Left forelimb (tissue), 1 donor: ENCODE data around the gene ITGB2.
"Not testable (repeated sequence)": the region's sequence is repeated elsewhere in the genome, so short reads cannot be mapped to it uniquely, and the experiment has no call there.

Experiments used
- DNase-seq: peaks from one replicate; pipeline ENCODE4 v3.0.0-alpha.2; 2018; ENCODE audit warnings: low spot score

The ITGB2 gene

GRCh38 chr21:44940116-44940631, 19.5 kb upstream of the ITGB2 start:
- peak; percentile 38 for DNase-seq

GRCh38 chr21:44939532-44940115, 18.9 kb upstream of the ITGB2 start, which contains the start of gene SLX9:
TSS of gene SLX9 (plus strand) at chr21:44940029. CDS start at chr21:44940058, 29 bp downstream.
- DNase-seq = peak; percentile 89

DNA sequence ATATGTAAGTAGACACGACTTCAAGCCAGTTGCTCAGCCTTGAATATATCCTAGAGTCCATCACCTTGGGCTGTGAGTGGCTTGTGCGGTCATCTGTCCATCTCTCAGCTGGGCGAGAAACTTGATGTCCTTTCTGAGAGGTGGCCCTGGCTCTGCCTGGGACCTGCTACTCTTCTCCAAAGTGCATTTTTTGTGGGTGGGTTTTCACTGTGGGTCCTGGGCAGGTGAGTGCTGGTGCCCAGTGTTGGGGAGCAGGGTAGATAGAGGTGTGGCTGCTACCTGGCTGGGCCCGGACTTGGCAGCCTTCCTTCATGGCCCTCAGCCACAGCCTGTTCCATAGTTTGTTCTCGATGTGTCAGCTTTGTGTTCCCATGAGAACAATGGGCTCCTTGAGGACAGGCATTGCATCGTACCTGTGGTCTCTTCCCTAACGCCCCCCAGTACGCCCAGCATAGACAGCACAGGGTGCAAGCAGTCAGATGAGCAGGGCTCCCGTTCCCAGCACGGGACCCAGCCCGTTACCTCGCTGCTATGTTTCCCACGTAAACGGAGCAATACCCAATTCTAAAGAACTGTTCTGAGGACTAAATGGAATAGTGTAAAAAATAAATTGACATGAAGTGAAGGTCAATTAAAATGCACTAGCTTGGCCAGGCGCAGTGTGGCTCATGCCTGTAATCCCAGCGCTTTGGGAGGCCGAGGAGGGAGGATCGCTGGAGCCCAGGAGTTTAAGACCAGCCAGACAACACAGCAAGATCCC, 18.3 kb upstream of the ITGB2 start:
- DNase-seq = peak; percentile 52

DNA sequence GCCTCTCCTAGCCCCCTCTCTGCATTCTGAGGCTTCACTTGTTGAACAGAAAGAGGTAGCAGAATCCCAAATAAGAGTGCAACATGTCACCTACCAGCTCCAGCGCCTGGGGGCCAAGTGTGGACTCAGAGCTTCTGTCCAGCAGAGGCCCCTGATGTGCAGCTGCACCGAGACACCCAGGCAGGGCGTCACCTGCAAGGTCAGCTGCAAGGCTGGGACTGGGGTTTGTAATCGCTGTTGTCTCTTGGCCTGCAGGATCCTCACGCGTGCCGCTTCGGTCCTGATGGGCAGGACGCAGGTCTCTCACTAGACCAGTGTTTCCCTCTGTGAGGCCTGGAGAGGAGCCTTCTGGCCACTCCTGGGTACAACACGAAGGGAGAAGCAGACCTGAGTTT, 14.8 kb upstream of the ITGB2 start:
- DNase-seq = no peak

DNA sequence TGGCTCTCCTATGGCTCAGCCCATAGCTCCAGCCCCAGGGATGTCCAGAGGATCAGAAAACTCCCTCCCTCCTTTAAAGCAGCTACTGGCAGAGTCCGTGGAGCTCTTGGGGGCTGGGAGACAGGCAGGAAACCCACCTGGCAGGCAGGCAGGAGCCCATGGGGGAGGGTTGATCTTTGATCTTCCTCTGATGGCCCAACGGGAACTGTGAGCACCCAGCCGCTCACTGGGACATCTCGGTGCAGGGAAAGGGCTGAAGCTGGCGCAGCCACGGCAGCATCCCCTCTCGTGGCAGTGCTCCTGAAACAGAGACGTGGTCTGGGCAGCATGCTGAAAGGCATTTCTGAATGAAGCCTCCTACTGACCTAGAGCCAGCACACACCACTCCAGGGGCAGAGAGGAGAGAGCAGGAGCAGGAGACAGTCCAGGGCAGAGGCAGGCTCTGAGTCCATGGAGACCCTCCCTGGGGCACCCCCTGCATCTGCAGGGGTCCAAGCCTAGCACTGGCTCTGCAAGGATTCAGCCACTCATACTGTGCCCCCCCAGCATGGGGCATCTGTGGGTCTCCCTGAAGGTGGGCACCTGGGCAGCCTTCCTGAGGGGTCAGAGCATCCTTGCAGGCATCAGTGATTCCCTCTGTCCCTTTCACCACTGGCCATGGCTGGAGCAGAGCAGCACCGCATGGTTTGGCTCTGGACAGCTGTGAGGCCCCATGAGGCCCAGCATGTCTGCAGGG, 14.3 kb upstream of the ITGB2 start:
- DNase-seq = no peak

- no peak for DNase-seq
Measured at GRCh38 chr21:44934276-44934675, 13.6 kb upstream of the ITGB2 start.

GRCh38 chr21:44933918-44934260, 13.2 kb upstream of the ITGB2 start:
- DNase-seq = no peak

- DNase-seq = no peak
Measured at GRCh38 chr21:44933199-44933917, 12.7 kb upstream of the ITGB2 start.

DNA sequence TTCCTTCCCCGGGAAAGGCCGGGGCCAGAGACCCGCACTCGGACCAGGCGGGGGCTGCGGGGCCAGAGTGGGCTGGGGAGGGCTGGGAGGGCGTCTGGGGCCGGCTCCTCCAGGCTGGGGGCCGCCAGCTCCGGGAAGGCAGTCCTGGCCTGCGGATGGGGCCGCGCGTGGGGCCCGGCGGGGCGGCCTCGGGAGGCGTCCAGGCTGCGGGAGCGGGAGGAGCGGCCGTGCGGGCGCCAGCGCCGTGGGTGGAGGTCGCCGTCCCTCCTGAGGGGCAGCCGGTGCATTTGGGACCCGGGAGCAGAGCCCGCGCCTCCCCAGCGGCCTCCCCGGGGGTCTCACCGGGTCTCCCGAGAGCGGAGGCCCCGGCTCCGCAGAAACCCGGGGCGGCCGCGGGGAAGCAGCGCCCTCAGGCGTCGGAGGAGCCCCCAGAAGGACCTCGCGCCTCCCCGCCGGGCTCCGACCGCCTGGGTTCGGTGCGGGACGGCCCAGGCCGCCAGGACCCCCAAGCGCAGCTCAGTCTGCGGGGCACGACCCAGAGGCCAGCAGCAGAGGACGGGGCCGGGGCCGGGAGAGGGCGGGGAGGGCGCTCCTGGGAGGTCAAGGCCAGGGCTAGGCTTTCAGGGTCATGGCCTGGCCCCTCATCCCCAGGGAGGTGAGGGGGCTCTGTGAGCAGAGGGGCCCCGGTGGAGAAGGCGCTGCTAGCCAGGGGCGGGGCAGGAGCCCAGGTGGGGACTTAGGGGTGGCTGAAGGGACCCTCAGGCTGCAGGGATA, 11.9 kb upstream of the ITGB2 start:
- DNase-seq = no peak

DNA sequence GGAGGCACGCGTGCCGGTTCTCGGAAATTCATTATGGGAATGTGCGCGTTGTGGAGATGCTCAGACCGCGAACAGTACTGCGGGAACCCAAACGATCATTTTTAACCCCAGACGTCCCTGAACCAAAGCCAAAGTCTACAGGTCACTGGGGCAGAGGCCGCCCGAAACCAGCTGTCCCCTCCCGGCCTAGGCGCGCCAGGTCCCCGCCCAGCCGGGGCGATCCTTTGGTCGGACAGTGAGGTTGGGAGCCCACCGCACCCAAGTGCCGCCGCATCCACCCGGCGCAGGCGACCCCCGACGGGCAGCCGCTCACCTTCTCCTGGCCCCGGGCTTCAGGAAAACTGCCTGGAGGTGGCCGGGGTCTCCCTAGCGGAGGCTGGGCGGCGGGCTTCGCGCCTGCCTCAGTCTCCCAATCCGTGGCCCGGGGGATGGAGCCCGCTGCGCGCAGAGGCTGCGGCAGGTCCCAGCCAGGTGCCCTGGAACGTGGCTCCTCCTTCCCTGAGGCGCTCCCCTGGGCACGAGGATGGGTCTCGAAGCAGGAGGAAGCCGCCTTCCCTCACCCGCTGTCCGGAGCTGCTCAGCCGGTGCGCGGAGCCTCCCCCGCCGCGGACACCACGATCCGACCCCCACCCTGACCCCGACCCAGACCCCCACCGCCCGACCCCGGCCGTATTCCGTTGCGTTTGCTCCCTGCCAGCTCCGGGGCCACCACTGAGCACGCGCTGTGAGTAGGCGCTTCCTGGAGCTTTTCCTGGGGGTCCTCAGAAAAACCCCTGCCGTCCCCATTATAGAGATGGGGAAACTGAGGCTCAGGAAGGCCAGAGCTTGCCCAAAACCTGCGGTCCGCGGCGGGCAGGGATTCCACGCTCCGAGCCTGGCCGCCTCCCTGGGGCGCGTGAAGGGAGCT, 11.1 kb upstream of the ITGB2 start:
- DNase-seq = no peak

DNA sequence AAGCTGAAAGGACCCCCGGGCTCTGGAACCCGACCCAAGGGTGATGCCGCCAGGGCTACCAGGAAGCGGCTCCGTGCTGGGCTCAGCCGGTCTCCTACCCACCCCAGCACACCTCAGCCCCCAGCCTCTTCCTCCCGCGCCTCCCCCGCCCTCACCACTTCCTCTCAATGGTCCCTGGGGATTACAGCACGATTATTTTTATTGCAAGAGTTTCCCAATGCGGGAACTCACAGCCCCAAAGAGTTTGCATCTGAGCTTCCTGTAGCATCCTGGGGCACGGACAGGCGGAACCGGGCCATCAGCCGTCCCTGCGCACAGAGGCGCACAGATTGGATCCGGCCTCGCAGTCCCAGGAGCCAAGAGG, 10.4 kb upstream of the ITGB2 start:
- no peak for DNase-seq

DNA sequence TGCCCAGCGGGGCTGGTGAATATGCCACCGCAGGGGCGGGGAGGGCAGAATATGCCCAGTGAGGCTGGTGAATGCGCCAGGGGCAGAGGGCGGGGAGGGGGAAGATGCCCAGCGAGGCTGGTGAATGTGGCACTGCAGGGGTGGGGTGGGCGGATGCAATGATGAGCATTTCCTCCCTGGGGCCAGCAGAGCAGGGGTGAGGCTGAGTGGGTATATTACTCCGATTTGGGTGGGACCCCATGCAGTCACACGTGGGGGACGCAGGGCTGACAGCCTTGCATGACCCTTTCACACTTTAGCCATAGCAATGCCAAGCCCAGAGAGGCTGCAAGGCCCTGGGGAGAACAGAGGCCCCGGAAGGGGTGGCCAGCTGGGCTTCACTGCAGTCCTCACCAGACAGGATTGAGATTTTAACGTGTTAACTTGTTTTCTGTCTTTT, 9.9 kb upstream of the ITGB2 start:
- no peak for DNase-seq

- DNase-seq = no peak
Measured at GRCh38 chr21:44929799-44930542, 9.3 kb upstream of the ITGB2 start.

GRCh38 chr21:44929242-44929798, 8.6 kb upstream of the ITGB2 start:
- DNase-seq = no peak

DNA sequence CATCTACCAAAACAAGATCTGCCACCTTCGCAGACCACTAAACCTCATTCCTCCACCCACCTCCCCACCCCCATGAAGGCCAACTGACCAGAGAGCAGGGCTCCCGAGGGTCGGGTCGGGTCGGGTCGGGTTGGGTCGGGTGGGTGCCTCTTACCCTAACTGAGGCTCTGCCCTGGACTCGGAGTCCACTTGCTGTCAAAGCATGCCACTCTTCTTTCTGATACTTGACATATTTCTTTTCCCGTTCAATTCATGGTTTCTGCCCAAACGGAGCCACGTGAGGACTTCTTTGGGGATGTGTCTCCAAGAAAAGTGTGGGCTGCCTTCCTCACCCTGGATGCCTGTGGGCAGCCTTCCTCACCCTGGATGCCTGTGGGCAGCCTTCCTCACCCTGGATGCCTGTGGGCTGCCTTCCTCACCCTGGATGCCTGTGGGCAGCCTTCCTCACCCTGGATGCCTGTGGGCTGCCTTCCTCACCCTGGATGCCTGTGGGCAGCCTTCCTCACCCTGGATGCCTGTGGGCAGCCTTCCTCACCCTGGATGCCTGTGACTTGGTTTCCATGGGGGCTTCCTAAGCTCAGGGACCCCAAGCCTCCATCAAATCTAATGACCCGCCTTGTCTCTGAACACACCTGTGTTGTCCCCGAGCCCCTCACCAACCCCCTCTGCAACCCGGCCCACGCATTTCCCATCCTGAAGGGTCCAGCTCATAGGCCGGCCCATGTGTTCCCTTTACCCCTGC, 8.0 kb upstream of the ITGB2 start:
- not testable (repeated sequence) for DNase-seq

GRCh38 chr21:44927587-44928461, 7.1 kb upstream of the ITGB2 start:
- DNase-seq = no peak

DNA sequence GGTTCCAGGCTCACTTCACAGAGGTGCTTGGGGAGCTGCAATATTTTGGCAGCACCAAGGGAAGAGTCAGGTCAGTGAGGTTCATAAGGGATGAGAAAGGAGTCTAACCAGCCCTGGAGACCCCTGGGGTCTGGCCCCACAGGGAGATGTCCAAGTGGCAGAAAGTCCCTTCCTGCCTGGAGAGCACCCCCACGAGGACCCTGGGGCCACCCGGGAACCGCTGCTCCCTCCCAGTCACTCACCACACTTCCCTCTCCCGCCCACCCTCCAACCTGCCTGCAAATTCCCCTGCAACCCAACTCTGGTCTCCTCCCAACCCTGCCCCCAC, 6.5 kb upstream of the ITGB2 start:
- no peak for DNase-seq
